Measurements from ENCODE around the gene SARDH. TPM values are rescaled to one million over a fixed set of nuclear protein-coding genes. Genes with fewer than 3 reads are reported as not detected.

Gene SARDH
- total and polyA plus RNA-seq, 9 donors = 4.9 to 7.1 (median 5.7) TPM

- WGBS (ENCODE audit: insufficient coverage) = 52% methylated on average over 9 of the region's 17 CpGs
- no peak for DNase-seq
- Histone ChIP-seq H3K9me3 (replicated peaks; ENCODE audit: control insufficient read depth, low read depth, low read length) (no peaks in the 10 kb centered on the region), H3K27ac (ENCODE audit: low read length) (no peak overlapping the region), H3K4me1 (ENCODE audit: control insufficient read depth, insufficient read depth, low read length) (peaks cover 15% of the 10 kb centered on the region), H3K27me3 (ENCODE audit: control insufficient read depth, insufficient read depth, low read length) (no peaks in the 10 kb centered on the region), H3K36me3 (ENCODE audit: control insufficient read depth, insufficient read depth, low read length) (peaks cover 8% of the 10 kb centered on the region), H3K4me3 (ENCODE audit: low read length) (no peak overlapping the region)
Measured at GRCh38 chr9:133667759-133668450, 70.2 kb downstream of the SARDH start.

- H3K4me3 ChIP-seq (ENCODE audit: low read length) = no peak overlapping the region
- H3K27me3 ChIP-seq (ENCODE audit: control insufficient read depth, insufficient read depth, low read length) = no peaks in the 10 kb centered on the region
- peaks cover 18% of the 10 kb centered on the region for H3K4me1 ChIP-seq (ENCODE audit: control insufficient read depth, insufficient read depth, low read length)
- DNase-seq = no peak
- WGBS (ENCODE audit: insufficient coverage) = 43% methylated on average over 8 of the region's 11 CpGs
- no peak overlapping the region for H3K27ac ChIP-seq (ENCODE audit: low read length)
- peaks cover 4% of the 10 kb centered on the region for H3K36me3 ChIP-seq (ENCODE audit: control insufficient read depth, insufficient read depth, low read length)
- no peaks in the 10 kb centered on the region for H3K9me3 ChIP-seq (replicated peaks; ENCODE audit: control insufficient read depth, low read depth, low read length)
Measured at GRCh38 chr9:133666845-133667244, 71.3 kb downstream of the SARDH start.

GRCh38 chr9:133666387-133666786 is 71.8 kb downstream of the SARDH start:
- no peak for DNase-seq
- WGBS (ENCODE audit: insufficient coverage) = 77% methylated on average over 7 of the region's 9 CpGs
- H3K4me3 ChIP-seq (ENCODE audit: low read length) = no peak overlapping the region
- H3K27me3 ChIP-seq (ENCODE audit: control insufficient read depth, insufficient read depth, low read length) = no peaks in the 10 kb centered on the region
- no peak overlapping the region for H3K27ac ChIP-seq (ENCODE audit: low read length)
- peaks cover 4% of the 10 kb centered on the region for H3K36me3 ChIP-seq (ENCODE audit: control insufficient read depth, insufficient read depth, low read length)
- no peaks in the 10 kb centered on the region for H3K9me3 ChIP-seq (replicated peaks; ENCODE audit: control insufficient read depth, low read depth, low read length)
- H3K4me1 ChIP-seq (ENCODE audit: control insufficient read depth, insufficient read depth, low read length) = peaks cover 18% of the 10 kb centered on the region

- no peak for DNase-seq
- Histone ChIP-seq H3K4me1 (ENCODE audit: control insufficient read depth, insufficient read depth, low read length) (peaks cover 18% of the 10 kb centered on the region), H3K9me3 (replicated peaks; ENCODE audit: control insufficient read depth, low read depth, low read length) (no peaks in the 10 kb centered on the region), H3K36me3 (ENCODE audit: control insufficient read depth, insufficient read depth, low read length) (peaks cover 4% of the 10 kb centered on the region), H3K27ac (ENCODE audit: low read length) (no peak overlapping the region), H3K4me3 (ENCODE audit: low read length) (no peak overlapping the region), H3K27me3 (ENCODE audit: control insufficient read depth, insufficient read depth, low read length) (no peaks in the 10 kb centered on the region)
- 76% methylated on average over 9 of the region's 12 CpGs for WGBS (ENCODE audit: insufficient coverage)
Measured at GRCh38 chr9:133665535-133665934, 72.6 kb downstream of the SARDH start.

- Histone ChIP-seq H3K27ac (ENCODE audit: low read length) (no peak overlapping the region), H3K4me1 (ENCODE audit: control insufficient read depth, insufficient read depth, low read length) (peaks cover 18% of the 10 kb centered on the region), H3K9me3 (replicated peaks; ENCODE audit: control insufficient read depth, low read depth, low read length) (no peaks in the 10 kb centered on the region), H3K4me3 (ENCODE audit: low read length) (no peak overlapping the region), H3K36me3 (ENCODE audit: control insufficient read depth, insufficient read depth, low read length) (peaks cover 4% of the 10 kb centered on the region), H3K27me3 (ENCODE audit: control insufficient read depth, insufficient read depth, low read length) (no peaks in the 10 kb centered on the region)
- no peak for DNase-seq
- WGBS (ENCODE audit: insufficient coverage) = 92% methylated on average over 10 of the region's 13 CpGs
Measured at GRCh38 chr9:133665096-133665495, 73.1 kb downstream of the SARDH start.

GRCh38 chr9:133664173-133665050 is 73.7 kb downstream of the SARDH start:
- DNase-seq = no peak
- H3K27me3 ChIP-seq (ENCODE audit: control insufficient read depth, insufficient read depth, low read length) = peaks cover 6% of the 10 kb centered on the region
- H3K27ac ChIP-seq (ENCODE audit: low read length) = no peak overlapping the region
- no peaks in the 10 kb centered on the region for H3K9me3 ChIP-seq (replicated peaks; ENCODE audit: control insufficient read depth, low read depth, low read length)
- H3K36me3 ChIP-seq (ENCODE audit: control insufficient read depth, insufficient read depth, low read length) = no peaks in the 10 kb centered on the region
- peaks cover 21% of the 10 kb centered on the region for H3K4me1 ChIP-seq (ENCODE audit: control insufficient read depth, insufficient read depth, low read length)
- 66% methylated on average over 14 of the region's 27 CpGs for WGBS (ENCODE audit: insufficient coverage)
- H3K4me3 ChIP-seq (ENCODE audit: low read length) = no peak overlapping the region

GRCh38 chr9:133661846-133662540 is 76.2 kb downstream of the SARDH start:
- 46% methylated on average over 18 of the region's 26 CpGs for WGBS (ENCODE audit: insufficient coverage)
- Histone ChIP-seq H3K9me3 (replicated peaks; ENCODE audit: control insufficient read depth, low read depth, low read length) (no peaks in the 10 kb centered on the region), H3K27me3 (ENCODE audit: control insufficient read depth, insufficient read depth, low read length) (peaks cover 29% of the 10 kb centered on the region), H3K27ac (ENCODE audit: low read length) (no peak overlapping the region), H3K4me1 (ENCODE audit: control insufficient read depth, insufficient read depth, low read length) (peaks cover 38% of the 10 kb centered on the region), H3K36me3 (ENCODE audit: control insufficient read depth, insufficient read depth, low read length) (no peaks in the 10 kb centered on the region), H3K4me3 (ENCODE audit: low read length) (no peak overlapping the region)
- DNase-seq = peak; percentile 76

- no peak overlapping the region for H3K27ac ChIP-seq (ENCODE audit: low read length)
- no peak overlapping the region for H3K4me3 ChIP-seq (ENCODE audit: low read length)
- H3K9me3 ChIP-seq (replicated peaks; ENCODE audit: control insufficient read depth, low read depth, low read length) = no peaks in the 10 kb centered on the region
- no peaks in the 10 kb centered on the region for H3K36me3 ChIP-seq (ENCODE audit: control insufficient read depth, insufficient read depth, low read length)
- H3K27me3 ChIP-seq (ENCODE audit: control insufficient read depth, insufficient read depth, low read length) = peaks cover 54% of the 10 kb centered on the region
- peaks cover 32% of the 10 kb centered on the region for H3K4me1 ChIP-seq (ENCODE audit: control insufficient read depth, insufficient read depth, low read length)
- 68% methylated on average over 12 of the region's 13 CpGs for WGBS (ENCODE audit: insufficient coverage)
- no peak for DNase-seq
Measured at GRCh38 chr9:133659516-133659915, 78.6 kb downstream of the SARDH start.

GRCh38 chr9:133658442-133659431 is 79.4 kb downstream of the SARDH start:
- H3K27ac ChIP-seq (ENCODE audit: low read length) = no peak overlapping the region
- H3K9me3 ChIP-seq (replicated peaks; ENCODE audit: control insufficient read depth, low read depth, low read length) = no peaks in the 10 kb centered on the region
- peaks cover 28% of the 10 kb centered on the region for H3K4me1 ChIP-seq (ENCODE audit: control insufficient read depth, insufficient read depth, low read length)
- 10% methylated on average over 38 of the region's 46 CpGs for WGBS (ENCODE audit: insufficient coverage)
- no peaks in the 10 kb centered on the region for H3K36me3 ChIP-seq (ENCODE audit: control insufficient read depth, insufficient read depth, low read length)
- H3K4me3 ChIP-seq (ENCODE audit: low read length) = no peak overlapping the region
- peaks cover 56% of the 10 kb centered on the region for H3K27me3 ChIP-seq (ENCODE audit: control insufficient read depth, insufficient read depth, low read length)
- peak; percentile 51 for DNase-seq
